Keratinocyte (primary cell): ENCODE data around the gene SLCO1B3. TPM values are rescaled to one million over a fixed set of nuclear protein-coding genes. Genes with fewer than 3 reads are reported as not detected.

Source experiments
- DNase-seq: peaks from one replicate; pipeline ENCODE4 v3.0.0-alpha.2; 2011; ENCODE audit warnings: low read depth, missing footprints, low spot score
- FAIRE-seq: peaks from 2 replicates; lab custom pipeline; 2011; peaks lifted over from hg19 to GRCh38; lab: Jason Lieb, UNC
- H2AFZ ChIP-seq: 2 replicates; pipeline ENCODE4 v1.6.0; 2012; ENCODE audit warnings: low read length, control low read depth, inconsistent platforms; ENCODE audit not compliant: control insufficient read depth
- H3K27ac ChIP-seq: 2 replicates; pipeline ENCODE4 v1.5.1; 2011; ENCODE audit warnings: low read length; ENCODE audit not compliant: control insufficient read depth, insufficient read depth
- H3K27me3 ChIP-seq: 3 replicates; pipeline ENCODE4 v1.6.0; 2011; ENCODE audit warnings: low read length; ENCODE audit not compliant: control insufficient read depth, insufficient read depth; ENCODE audit errors: extremely low read depth
- H3K36me3 ChIP-seq, 2 experiments: 2 replicates in 1 of 2; 3 replicates in 1 of 2; pipeline ENCODE4 v1.5.1; 2011; ENCODE audit warnings: low read length in 2 of 2, mild to moderate bottlenecking in 1 of 2; ENCODE audit not compliant: control insufficient read depth in 2 of 2, insufficient read depth in 2 of 2; ENCODE audit errors: extremely low read depth in 1 of 2
- H3K4me1 ChIP-seq: 3 replicates; pipeline ENCODE4 v1.5.1; 2011; ENCODE audit warnings: low read length; ENCODE audit not compliant: control insufficient read depth, insufficient read depth; ENCODE audit errors: extremely low read depth
- H3K4me2 ChIP-seq: 3 replicates; pipeline ENCODE4 v1.6.0; 2011; ENCODE audit warnings: low read depth, low read length; ENCODE audit not compliant: control insufficient read depth, insufficient read depth; ENCODE audit errors: extremely low read depth
- H3K4me3 ChIP-seq, 3 experiments: fragments of 200-600 bp in 1 of 3; sonication (generic) in 1 of 3; 2 replicates in 2 of 3; 3 replicates in 1 of 3; pipeline ENCODE4 v1.5.1; 2011 to 2016; ENCODE audit warnings: low read length in 3 of 3, mild to moderate bottlenecking in 3 of 3, control low read depth in 2 of 3, inconsistent platforms in 1 of 3, low read depth in 1 of 3, mixed read lengths in 1 of 3, mixed run types in 1 of 3, moderate library complexity in 1 of 3; ENCODE audit not compliant: control insufficient read depth in 2 of 3, insufficient read depth in 2 of 3; ENCODE audit errors: extremely low read depth in 1 of 3
- H3K79me2 ChIP-seq: 2 replicates; pipeline ENCODE4 v1.6.0; 2012; ENCODE audit warnings: low read length; ENCODE audit not compliant: control insufficient read depth, insufficient read depth
- H3K9ac ChIP-seq: 3 replicates; pipeline ENCODE4 v1.6.0; 2011; ENCODE audit warnings: low read length; ENCODE audit not compliant: control insufficient read depth, insufficient read depth; ENCODE audit errors: extremely low read depth
- H3K9me1 ChIP-seq: 3 replicates; pipeline ENCODE4 v1.6.0; 2011; ENCODE audit warnings: low read length; ENCODE audit not compliant: control insufficient read depth, insufficient read depth; ENCODE audit errors: extremely low read depth
- H3K9me3 ChIP-seq: 2 replicates; pipeline ENCODE4 v1.5.1; 2012; ENCODE audit warnings: low read depth, low read length; ENCODE audit not compliant: control insufficient read depth
- H4K20me1 ChIP-seq: 3 replicates; pipeline ENCODE4 v1.6.0; 2011; ENCODE audit warnings: low read length; ENCODE audit not compliant: control insufficient read depth, insufficient read depth; ENCODE audit errors: extremely low read depth
- CTCF ChIP-seq, 3 experiments: IDR thresholded peaks in 1 of 3; conservative IDR thresholded peaks in 1 of 3; optimal IDR thresholded peaks in 1 of 3; 2 replicates in 2 of 3; 3 replicates in 1 of 3; pipeline versions ENCODE3 to v1.5.1; 2011; ENCODE audit warnings: low read length in 3 of 3, mild to moderate bottlenecking in 3 of 3, moderate library complexity in 2 of 3, control low read depth in 1 of 3, inconsistent platforms in 1 of 3; ENCODE audit not compliant: insufficient read depth in 2 of 3; ENCODE audit errors: extremely low read depth in 1 of 3
- EZH2 ChIP-seq: IDR thresholded peaks from one replicate; pipeline ENCODE4 v1.6.1; 2012; ENCODE audit warnings: inconsistent platforms, mild to moderate bottlenecking, low read length, moderate library complexity
- dilution Hi-C: fragments of 300-500 bp; cut with MboI; formaldehyde crosslinking; loops from one replicate; pipeline ENCODE4 v1.7.0; 2020; ENCODE audit warnings: low sequenced_read_pairs; ENCODE audit not compliant: extremely low pct_ligation_motif_present
- polyA plus RNA-seq, 5 experiments: library from polyadenylated mRNA; depleted of rRNA in 3 of 5; stranded (reverse) in 3 of 5; stranded (forward) in 1 of 5; unstranded in 1 of 5; fragments of >200 nt; gene quantifications; 1 replicate in 1 of 5; 2 replicates in 3 of 5; 3 replicates in 1 of 5; pipeline versions ENCODE4 v1.2.1 to v1.2.3, GENCODE V29; 2011 to 2012; ENCODE audit warnings: missing spikeins in 2 of 5, low read depth in 1 of 5, low replicate concordance in 1 of 5

Gene SLCO1B3
- polyA plus RNA-seq, 1 donor (not counting 4 experiments of a cell fraction or from before 2014, with no cell fraction given), result not detected

GRCh38 chr12:20808521-20808920 is 2.0 kb upstream of the SLCO1B3 start:
- dilution Hi-C loops, result no loop called here
- FAIRE-seq, result no peak

DNA sequence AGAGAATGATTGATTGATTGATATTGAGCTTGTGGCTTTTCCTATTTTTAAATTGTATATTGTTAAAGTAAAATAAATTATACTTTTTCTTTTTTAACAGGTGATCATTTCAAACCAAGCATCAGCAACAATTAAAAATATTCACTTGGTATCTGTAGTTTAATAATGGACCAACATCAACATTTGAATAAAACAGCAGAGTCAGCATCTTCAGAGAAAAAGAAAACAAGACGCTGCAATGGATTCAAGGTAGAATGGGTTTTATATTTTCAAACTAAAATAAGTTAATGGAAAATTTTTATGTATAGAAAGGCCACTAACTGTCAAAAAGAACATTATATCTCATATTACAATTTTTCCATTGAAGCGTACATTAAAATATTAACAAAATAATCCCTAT is 5.1 kb downstream of the SLCO1B3 start:
- no peaks in the 10 kb centered on the region for H4K20me1 ChIP-seq
- H3K79me2 ChIP-seq, result no peaks in the 10 kb centered on the region
- FAIRE-seq, result no peak

More at GRCh38 chr12:20808521-20808920, 2.0 kb upstream of the SLCO1B3 start:
- Histone ChIP-seq H3K27ac (no peak overlapping the region), H2AFZ (no peak overlapping the region), H3K9ac (no peak overlapping the region), H3K4me1 (no peaks in the 10 kb centered on the region), H3K9me1 (no peaks in the 10 kb centered on the region), H3K27me3 (no peaks in the 10 kb centered on the region), H3K4me3 (no peak overlapping the region), H4K20me1 (no peaks in the 10 kb centered on the region), H3K9me3 (no peaks in the 10 kb centered on the region), H3K36me3 (no peaks in the 10 kb centered on the region), H3K79me2 (no peaks in the 10 kb centered on the region), H3K4me2 (no peak overlapping the region)
- TF ChIP-seq EZH2, result no peak
- no peak for DNase-seq

More for the DNA sequence above, 5.1 kb downstream of the SLCO1B3 start:
- H3K9me1 ChIP-seq, result no peaks in the 10 kb centered on the region
- dilution Hi-C loops, result no loop called here
- H3K36me3 ChIP-seq, result no peaks in the 10 kb centered on the region
- no peak overlapping the region for H3K9ac ChIP-seq
- no peaks in the 10 kb centered on the region for H3K9me3 ChIP-seq
- H3K27me3 ChIP-seq, result no peaks in the 10 kb centered on the region
- no peak for DNase-seq
- no peak overlapping the region for H2AFZ ChIP-seq
- H3K4me1 ChIP-seq, result no peaks in the 10 kb centered on the region
- no peak overlapping the region for H3K4me2 ChIP-seq
- TF ChIP-seq CTCF (optimal IDR thresholded peaks at IDR 0.05 in 1 of 3, IDR thresholded peaks at IDR 0.05 in 1 of 3, conservative IDR thresholded peaks at IDR 0.05 in 1 of 3; ENCODE audit: extremely low read depth in 1 of 3, insufficient read depth in 2 of 3, low read length in 3 of 3) (no peak), EZH2 (no peak)
- no peak overlapping the region for H3K4me3 ChIP-seq
- no peak overlapping the region for H3K27ac ChIP-seq
